Endothelial cell of umbilical vein (primary cell): ENCODE measurements around the gene MIA. TPM values are rescaled to one million over a fixed set of nuclear protein-coding genes. Genes with fewer than 3 reads are reported as not detected.

Experiments
- BruUV-seq: library from RNA; stranded (reverse); fragments of 400-500 nt; replicated peaks from 2 replicates; lab custom pipeline; 2021; lab: Mats Ljungman, UMichigan
- CTCF ChIA-PET: fragments of 300-600, 350-600 bp; sonication (Branson Sonifier 250); formaldehyde crosslinking; loops from one replicate; lab custom pipeline; 2021; ENCODE audit warnings: antibody characterized with exemption, inconsistent platforms; lab: Charles Lee
- POLR2A ChIA-PET: fragments of 300-600, 350-600 bp; sonication (Branson Sonifier 250); formaldehyde crosslinking; loops from one replicate; lab custom pipeline; 2021; ENCODE audit warnings: antibody characterized with exemption, inconsistent platforms; lab: Charles Lee
- DNase-seq: peaks from one replicate; pipeline ENCODE4 v3.0.0-alpha.2; 2011; ENCODE audit warnings: low read depth, low spot score
- FAIRE-seq: peaks from 2 replicates; lab custom pipeline; 2011; peaks lifted over from hg19 to GRCh38; lab: Jason Lieb, UNC
- H2AFZ ChIP-seq: 2 replicates; pipeline ENCODE4 v1.6.0; 2012; ENCODE audit warnings: low read depth, low read length, control low read depth, inconsistent platforms
- H3K27ac ChIP-seq: 2 replicates; pipeline ENCODE4 v1.5.1; 2011; ENCODE audit warnings: low read depth, mild to moderate bottlenecking, control low read depth, low read length, moderate library complexity; ENCODE audit not compliant: insufficient read depth
- H3K27me3 ChIP-seq, 2 experiments: 2 replicates each; pipeline versions ENCODE4 v1.6.0 to v1.6.1; 2011; ENCODE audit warnings: low read length in 2 of 2, mixed read lengths in 1 of 2; ENCODE audit not compliant: control insufficient read depth in 2 of 2, insufficient read depth in 2 of 2
- H3K36me3 ChIP-seq, 2 experiments: 2 replicates in 1 of 2; 3 replicates in 1 of 2; pipeline ENCODE4 v1.5.1; 2011; ENCODE audit warnings: low read length in 2 of 2, mild to moderate bottlenecking in 1 of 2, moderate library complexity in 1 of 2; ENCODE audit not compliant: control insufficient read depth in 2 of 2, insufficient read depth in 2 of 2; ENCODE audit errors: extremely low read depth in 1 of 2
- H3K4me1 ChIP-seq: 3 replicates; pipeline ENCODE4 v1.5.1; 2011; ENCODE audit warnings: mild to moderate bottlenecking, low read length; ENCODE audit not compliant: control insufficient read depth, insufficient read depth; ENCODE audit errors: extremely low read depth
- H3K4me2 ChIP-seq: 2 replicates; pipeline ENCODE4 v1.6.1; 2011; ENCODE audit warnings: low read length, control low read depth, mixed read lengths; ENCODE audit not compliant: insufficient read depth
- H3K4me3 ChIP-seq, 3 experiments: fragments of 200-600 bp in 1 of 3; sonication (generic), shearing (Covaris generic) in 1 of 3; replicated peaks in 1 of 3; 2 replicates each; pipeline ENCODE4 v1.5.1; 2011 to 2016; ENCODE audit warnings: control low read depth in 3 of 3, low read length in 3 of 3, mild to moderate bottlenecking in 2 of 3, inconsistent platforms in 1 of 3, low read depth in 1 of 3, moderate library complexity in 1 of 3; ENCODE audit not compliant: insufficient read depth in 1 of 3
- H3K79me2 ChIP-seq: 2 replicates; pipeline ENCODE4 v1.6.0; 2012; ENCODE audit warnings: low read length, inconsistent platforms; ENCODE audit not compliant: control insufficient read depth, insufficient read depth
- H3K9ac ChIP-seq: replicated peaks from 2 replicates; pipeline ENCODE3; 2011; ENCODE audit warnings: low read length, control low read depth; ENCODE audit not compliant: insufficient read depth; ENCODE audit errors: extremely low read depth
- H3K9me1 ChIP-seq: replicated peaks from 3 replicates; pipeline ENCODE4 v1.6.0; 2011; ENCODE audit warnings: mild to moderate bottlenecking, low read length; ENCODE audit not compliant: control insufficient read depth, insufficient read depth; ENCODE audit errors: extremely low read depth
- H3K9me3 ChIP-seq: replicated peaks from 2 replicates; pipeline ENCODE4 v1.5.1; 2012; ENCODE audit warnings: low read length, inconsistent platforms; ENCODE audit not compliant: control insufficient read depth, insufficient read depth
- H4K20me1 ChIP-seq: replicated peaks from 2 replicates; pipeline ENCODE3; 2011; ENCODE audit warnings: mild to moderate bottlenecking, low read length; ENCODE audit not compliant: control insufficient read depth, insufficient read depth; ENCODE audit errors: extremely low read depth
- CTCF ChIP-seq, 2 donors: IDR thresholded peaks; 1 replicate in 1 of 2; 2 replicates in 1 of 2; pipeline ENCODE4 v1.5.1; 2011; ENCODE audit warnings: low read length in 2 of 2, mild to moderate bottlenecking in 2 of 2, moderate library complexity in 2 of 2, control low read depth in 1 of 2, inconsistent platforms in 1 of 2, low read depth in 1 of 2; ENCODE audit not compliant: insufficient read depth in 1 of 2; ENCODE audit errors: extremely low read depth in 1 of 2
- EZH2 ChIP-seq: IDR thresholded peaks from 2 replicates; pipeline ENCODE4 v1.6.1; 2012; ENCODE audit warnings: borderline replicate concordance, low read depth, mild to moderate bottlenecking, moderate library complexity, low read length, inconsistent platforms; ENCODE audit not compliant: severe bottlenecking
- FOS ChIP-seq: IDR thresholded peaks from 2 replicates; pipeline ENCODE4 v1.6.1; 2011; ENCODE audit warnings: mild to moderate bottlenecking, low read length, moderate library complexity, borderline replicate concordance; ENCODE audit not compliant: insufficient read depth
- GATA2 ChIP-seq: IDR thresholded peaks from 2 replicates; pipeline ENCODE4 v1.7.0; 2011; ENCODE audit warnings: low read depth, mild to moderate bottlenecking, moderate library complexity, mixed read lengths, low read length; ENCODE audit not compliant: insufficient read length, insufficient read depth
- JUN ChIP-seq: IDR thresholded peaks from 2 replicates; pipeline ENCODE4 v1.6.1; 2011; ENCODE audit warnings: borderline replicate concordance, low read depth; ENCODE audit not compliant: insufficient read length, insufficient read depth
- MAX ChIP-seq: IDR thresholded peaks from 2 replicates; pipeline ENCODE4 v1.6.1; 2011; ENCODE audit not compliant: insufficient read depth, insufficient read length
- MYC ChIP-seq: IDR thresholded peaks from one replicate; pipeline ENCODE4 v1.6.1; 2011; ENCODE audit warnings: mild to moderate bottlenecking, low read depth, low read length
- POLR2A ChIP-seq: IDR thresholded peaks from 2 replicates; pipeline ENCODE4 v1.6.1; 2012; ENCODE audit warnings: low read depth, mild to moderate bottlenecking, control low read depth, low read length
- POLR2AphosphoS5 ChIP-seq: IDR thresholded peaks from 2 replicates; pipeline ENCODE4 v1.6.1; 2012; ENCODE audit warnings: low read depth, mild to moderate bottlenecking, control low read depth, low read length, moderate library complexity; ENCODE audit not compliant: insufficient read depth
- dilution Hi-C: fragments of 300-500 bp; cut with MboI; formaldehyde crosslinking; loops from one replicate; pipeline ENCODE4 v1.15.0; 2019; ENCODE audit warnings: low sequenced_read_pairs; ENCODE audit not compliant: extremely low pct_ligation_motif_present
- intact Hi-C: fragments of 100-400 bp; cut with micrococcal nuclease; formaldehyde crosslinking; loops from one replicate; pipeline ENCODE4 v1.10.0; 2022
- polyA plus RNA-seq, 4 experiments: library from polyadenylated mRNA; depleted of rRNA in 3 of 4; stranded (reverse) in 3 of 4; unstranded in 1 of 4; fragments of >200 nt; gene quantifications; 2 replicates each; pipeline versions ENCODE4 v1.2.1 to v1.2.3, GENCODE V29; 2011 to 2012; ENCODE audit warnings: missing spikeins in 1 of 4
- total RNA-seq: library from RNA; stranded (reverse); gene quantifications from 2 replicates; pipeline ENCODE4 v1.2.3, GENCODE V29; 2021

MIA gene
- total and polyA plus RNA-seq, 2 donors (not counting 3 experiments of a cell fraction or from before 2014, with no cell fraction given): 0.32 TPM; not detected in 1

- BruUV-seq: no TSS peak
- no peaks in the 10 kb centered on the region for H3K9me3 ChIP-seq
- no peak overlapping the region for H2AFZ ChIP-seq
- H3K9ac ChIP-seq: no peak overlapping the region
- intact Hi-C loops: no loop called here
- H3K27ac ChIP-seq: no peak overlapping the region
- DNase-seq (no peak), FAIRE-seq (peak; percentile 31)
- H4K20me1 ChIP-seq: no peaks in the 10 kb centered on the region
- no peaks in the 10 kb centered on the region for H3K9me1 ChIP-seq
- no peaks in the 10 kb centered on the region for H3K27me3 ChIP-seq
- peaks cover 63% of the 10 kb centered on the region for H3K79me2 ChIP-seq
- H3K4me3 ChIP-seq: no peak overlapping the region
- no peak overlapping the region for H3K4me2 ChIP-seq
- ChIA-PET CTCF (interaction anchor here (0.5 to 2.0 kb wide), 3 partner anchors 13 to 78 kb away, joined by 3 to 5 read pairs (median 5); partner anchors contain the start of gene EGLN2), POLR2A (interaction anchor here (1.7 kb wide), 1 partner anchor 19 kb away, joined by 5 read pairs; the partner anchor contains the start of gene RAB4B)
- dilution Hi-C loops: no loop called here
- peaks cover 24 to 51% of the 10 kb centered on the region in 2 experiments for H3K36me3 ChIP-seq
- peaks cover 33% of the 10 kb centered on the region for H3K4me1 ChIP-seq
- TF ChIP-seq CTCF (IDR thresholded peaks at IDR 0.05; ENCODE audit: extremely low read depth in 1 of 2, insufficient read depth in 1 of 2, low read depth in 1 of 2, low read length in 2 of 2): no peak
- TF ChIP-seq POLR2A: no peak
- no peak for TF ChIP-seq EZH2
- TF ChIP-seq MYC: no peak
- no peak for TF ChIP-seq GATA2
- TF ChIP-seq FOS: no peak
- TF ChIP-seq POLR2AphosphoS5: no peak
- TF ChIP-seq MAX: no peak
- no peak for TF ChIP-seq JUN
These were observed 16.8 kb upstream of the MIA start for GRCh38 chr19:40758491-40758890.
